Fibroblast of lung (primary cell): ENCODE results near the gene TNNC2. TPM values are rescaled to one million over a fixed set of nuclear protein-coding genes. Genes with fewer than 3 reads are reported as not detected.

Experiments
- DNase-seq, 2 donors: peaks; one replicate each; pipeline versions ENCODE4 v3.0.0 to v3.0.0-alpha.2; 2010; ENCODE audit warnings: low read depth in 2 of 2
- H2AFZ ChIP-seq: 2 replicates; pipeline ENCODE4 v1.5.1; 2012; ENCODE audit warnings: low read length, control low read depth, inconsistent platforms
- H3K27ac ChIP-seq: 2 replicates; pipeline ENCODE4 v1.5.1; 2011; ENCODE audit warnings: low read length, control low read depth; ENCODE audit not compliant: insufficient read depth
- H3K27me3 ChIP-seq: 2 replicates; pipeline ENCODE4 v1.5.1; 2011; ENCODE audit warnings: mild to moderate bottlenecking, low read length; ENCODE audit not compliant: control insufficient read depth, insufficient read depth
- H3K36me3 ChIP-seq: 2 replicates; pipeline ENCODE4 v1.5.1; 2011; ENCODE audit warnings: low read length; ENCODE audit not compliant: control insufficient read depth, insufficient read depth
- H3K4me1 ChIP-seq: 2 replicates; pipeline ENCODE4 v1.5.1; 2011; ENCODE audit warnings: low read length; ENCODE audit not compliant: control insufficient read depth, insufficient read depth; ENCODE audit errors: extremely low read depth
- H3K4me2 ChIP-seq: 2 replicates; pipeline ENCODE4 v1.5.1; 2011; ENCODE audit warnings: low read length, control low read depth; ENCODE audit not compliant: insufficient read depth; ENCODE audit errors: extremely low read depth
- H3K4me3 ChIP-seq, 4 experiments: fragments of 200-600 bp in 1 of 4; sonication (generic) in 1 of 4; replicated peaks in 1 of 4; 2 replicates each; pipeline ENCODE4 v1.5.1; 2011 to 2016; ENCODE audit warnings: low read length in 4 of 4, low read depth in 3 of 4, mild to moderate bottlenecking in 3 of 4, control low read depth in 2 of 4, inconsistent platforms in 1 of 4, mixed read lengths in 1 of 4; ENCODE audit not compliant: insufficient read depth in 1 of 4; ENCODE audit errors: control extremely low read depth in 1 of 4
- H3K79me2 ChIP-seq: 2 replicates; pipeline ENCODE4 v1.5.1; 2012; ENCODE audit warnings: mild to moderate bottlenecking, low read length, inconsistent platforms; ENCODE audit not compliant: control insufficient read depth, insufficient read depth
- H3K9ac ChIP-seq: 2 replicates; pipeline ENCODE4 v1.5.1; 2011; ENCODE audit warnings: mild to moderate bottlenecking, low read length, control low read depth; ENCODE audit not compliant: insufficient read depth
- H3K9me3 ChIP-seq: 2 replicates; pipeline ENCODE4 v1.5.1; 2012; ENCODE audit warnings: low read depth, low read length; ENCODE audit not compliant: control insufficient read depth, insufficient read depth
- H4K20me1 ChIP-seq: 2 replicates; pipeline ENCODE4 v1.5.1; 2011; ENCODE audit warnings: low read length; ENCODE audit not compliant: control insufficient read depth, insufficient read depth; ENCODE audit errors: extremely low read depth
- EZH2 ChIP-seq: IDR thresholded peaks from 2 replicates; pipeline ENCODE4 v1.5.1; 2012; ENCODE audit warnings: low read length, control low read depth, mild to moderate bottlenecking; ENCODE audit errors: missing control alignments
- polyA plus RNA-seq, 2 donors: library from polyadenylated mRNA; depleted of rRNA in 1 of 2; stranded (reverse) in 1 of 2; unstranded in 1 of 2; fragments of >200 nt; gene quantifications; 2 replicates each; pipeline ENCODE4 v1.2.1, GENCODE V29; 2011 to 2012; ENCODE audit warnings: missing spikeins in 1 of 2
- total RNA-seq: library from RNA; depleted of rRNA; stranded (reverse); fragments of >200 nt; gene quantifications from 2 replicates; pipeline ENCODE4 v1.2.1, GENCODE V29; 2014
- TF ChIP-seq, protein P1 (sequence below), 2 donors: IDR thresholded peaks in 1 of 2; conservative IDR thresholded peaks in 1 of 2; 1 replicate in 1 of 2; 2 replicates in 1 of 2; pipeline ENCODE4 v1.5.1; 2011 to 2012; ENCODE audit warnings: low read length in 2 of 2, control low read depth in 1 of 2, inconsistent platforms in 1 of 2, low read depth in 1 of 2, mild to moderate bottlenecking in 1 of 2

TNNC2 gene
- total and polyA plus RNA-seq, 2 donors (not counting 1 experiment from before 2014, with no cell fraction given) = 1.3 to 1.4 TPM

DNA sequence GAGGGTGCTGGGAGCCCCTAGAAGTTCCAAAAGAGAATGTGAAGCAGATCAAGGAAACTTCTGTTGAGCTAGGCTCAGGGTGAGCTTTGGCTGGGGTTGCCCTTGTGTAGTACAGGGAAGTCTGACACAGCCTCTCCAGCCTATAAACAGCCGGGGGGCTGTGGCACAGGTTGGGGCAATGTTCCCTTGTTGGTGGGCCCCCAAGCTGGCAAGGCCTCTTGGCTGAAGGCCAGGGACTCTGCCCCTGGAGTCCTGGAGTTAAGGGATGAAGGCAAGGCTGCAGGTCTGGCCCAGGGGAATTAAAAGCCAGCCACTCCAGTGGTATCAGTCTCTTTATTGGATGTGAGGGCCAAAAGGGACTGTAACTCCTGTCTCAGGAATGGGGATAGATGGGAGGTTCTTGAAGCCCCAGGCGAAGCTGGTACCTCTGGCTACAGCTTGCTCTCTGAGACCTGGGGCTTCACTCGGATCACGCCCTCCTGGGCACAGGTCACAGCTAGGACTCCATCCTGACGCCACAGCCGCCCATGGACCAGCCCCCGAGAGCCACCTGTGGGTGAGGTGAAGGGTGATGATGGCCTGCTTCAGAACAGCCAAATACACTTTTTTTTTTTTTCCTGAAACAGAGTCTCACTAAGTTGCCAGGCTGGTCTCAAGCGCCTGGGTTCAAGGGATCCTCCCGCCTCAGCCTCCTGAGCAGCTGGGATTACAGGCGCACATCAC is 14.5 kb upstream of the TNNC2 start:
- peaks cover 24% of the 10 kb centered on the region for H3K36me3 ChIP-seq

DNA sequence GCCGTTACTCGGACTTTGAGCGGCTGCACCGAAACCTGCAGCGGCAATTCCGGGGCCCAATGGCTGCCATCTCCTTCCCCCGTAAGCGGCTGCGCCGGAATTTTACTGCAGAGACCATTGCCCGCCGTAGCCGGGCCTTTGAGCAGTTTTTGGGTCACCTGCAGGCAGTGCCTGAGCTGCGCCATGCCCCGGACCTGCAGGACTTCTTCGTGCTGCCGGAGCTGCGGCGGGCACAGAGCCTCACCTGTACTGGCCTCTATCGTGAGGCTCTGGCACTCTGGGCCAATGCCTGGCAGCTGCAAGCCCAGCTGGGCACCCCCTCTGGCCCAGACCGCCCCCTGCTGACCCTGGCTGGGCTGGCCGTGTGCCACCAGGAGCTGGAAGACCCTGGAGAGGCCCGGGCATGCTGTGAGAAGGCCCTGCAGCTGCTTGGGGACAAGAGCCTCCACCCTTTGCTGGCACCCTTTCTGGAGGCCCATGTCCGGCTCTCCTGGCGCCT is 13.6 kb upstream of the TNNC2 start:
- no peak overlapping the region for H2AFZ ChIP-seq
- H3K4me3 ChIP-seq = no peak overlapping the region
- no peak overlapping the region for H3K4me2 ChIP-seq
- peaks cover 24% of the 10 kb centered on the region for H3K36me3 ChIP-seq
- H3K27ac ChIP-seq = no peak overlapping the region
- H3K79me2 ChIP-seq = peaks cover 2% of the 10 kb centered on the region
- H3K9me3 ChIP-seq = no peaks in the 10 kb centered on the region
- TF ChIP-seq, protein P1, sequence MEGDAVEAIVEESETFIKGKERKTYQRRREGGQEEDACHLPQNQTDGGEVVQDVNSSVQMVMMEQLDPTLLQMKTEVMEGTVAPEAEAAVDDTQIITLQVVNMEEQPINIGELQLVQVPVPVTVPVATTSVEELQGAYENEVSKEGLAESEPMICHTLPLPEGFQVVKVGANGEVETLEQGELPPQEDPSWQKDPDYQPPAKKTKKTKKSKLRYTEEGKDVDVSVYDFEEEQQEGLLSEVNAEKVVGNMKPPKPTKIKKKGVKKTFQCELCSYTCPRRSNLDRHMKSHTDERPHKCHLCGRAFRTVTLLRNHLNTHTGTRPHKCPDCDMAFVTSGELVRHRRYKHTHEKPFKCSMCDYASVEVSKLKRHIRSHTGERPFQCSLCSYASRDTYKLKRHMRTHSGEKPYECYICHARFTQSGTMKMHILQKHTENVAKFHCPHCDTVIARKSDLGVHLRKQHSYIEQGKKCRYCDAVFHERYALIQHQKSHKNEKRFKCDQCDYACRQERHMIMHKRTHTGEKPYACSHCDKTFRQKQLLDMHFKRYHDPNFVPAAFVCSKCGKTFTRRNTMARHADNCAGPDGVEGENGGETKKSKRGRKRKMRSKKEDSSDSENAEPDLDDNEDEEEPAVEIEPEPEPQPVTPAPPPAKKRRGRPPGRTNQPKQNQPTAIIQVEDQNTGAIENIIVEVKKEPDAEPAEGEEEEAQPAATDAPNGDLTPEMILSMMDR (conservative IDR thresholded peaks at IDR 0.05 in 1 of 2, IDR thresholded peaks at IDR 0.05 in 1 of 2; ENCODE audit: low read depth in 1 of 2, low read length in 2 of 2) = no peak
- no peak for TF ChIP-seq EZH2
- no peaks in the 10 kb centered on the region for H4K20me1 ChIP-seq
- H3K27me3 ChIP-seq = no peaks in the 10 kb centered on the region
- no peak overlapping the region for H3K9ac ChIP-seq
- peaks cover 7% of the 10 kb centered on the region for H3K4me1 ChIP-seq
- no peak for DNase-seq

More for the DNA sequence above, 14.5 kb upstream of the TNNC2 start:
- TF ChIP-seq, protein P1 (conservative IDR thresholded peaks at IDR 0.05 in 1 of 2, IDR thresholded peaks at IDR 0.05 in 1 of 2; ENCODE audit: low read depth in 1 of 2, low read length in 2 of 2) = no peak
- no peak for TF ChIP-seq EZH2
- no peaks in the 10 kb centered on the region for H3K27me3 ChIP-seq
- H3K9ac ChIP-seq = no peak overlapping the region
- no peak overlapping the region for H3K4me2 ChIP-seq
- no peak overlapping the region for H3K4me3 ChIP-seq
- H3K79me2 ChIP-seq = peaks cover 1% of the 10 kb centered on the region
- peaks cover 2% of the 10 kb centered on the region for H3K4me1 ChIP-seq
- no peaks in the 10 kb centered on the region for H3K9me3 ChIP-seq
- no peak overlapping the region for H2AFZ ChIP-seq
- no peak for DNase-seq
- H3K27ac ChIP-seq = peak overlapping the region; percentile 3
- H4K20me1 ChIP-seq = no peaks in the 10 kb centered on the region

DNA sequence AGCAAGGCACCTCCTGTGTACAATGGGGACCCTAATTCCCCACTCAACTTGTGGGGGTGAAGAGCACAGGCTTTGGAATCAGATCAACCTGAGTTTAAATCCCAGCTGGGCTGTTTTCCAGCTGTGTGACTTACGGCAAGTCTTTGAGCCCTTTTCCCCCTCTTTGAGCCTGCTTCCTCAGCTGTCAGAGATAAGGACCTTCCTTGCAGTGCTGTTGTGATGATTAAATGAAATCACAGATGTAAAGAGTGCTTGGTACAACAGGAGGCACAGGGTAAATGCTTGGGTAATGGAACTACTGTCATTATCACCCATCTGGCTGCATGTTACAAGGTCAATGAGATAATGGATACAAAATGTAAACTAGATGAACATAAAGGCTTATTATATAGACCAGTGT is 9.7 kb upstream of the TNNC2 start:
- H3K27me3 ChIP-seq = no peaks in the 10 kb centered on the region
- no peaks in the 10 kb centered on the region for H4K20me1 ChIP-seq
- H3K9me3 ChIP-seq = no peaks in the 10 kb centered on the region
- no peak overlapping the region for H2AFZ ChIP-seq
- H3K79me2 ChIP-seq = peaks cover 17% of the 10 kb centered on the region
- no peak overlapping the region for H3K9ac ChIP-seq
- peak overlapping the region; percentile 1 for H3K27ac ChIP-seq
- peak overlapping the region; percentile 20 for H3K4me2 ChIP-seq
- DNase-seq = peak; percentile 35 to 42
- no peak for TF ChIP-seq EZH2
- TF ChIP-seq, protein P1 (conservative IDR thresholded peaks at IDR 0.05 in 1 of 2, IDR thresholded peaks at IDR 0.05 in 1 of 2; ENCODE audit: low read depth in 1 of 2, low read length in 2 of 2) = no peak
- H3K4me1 ChIP-seq = peaks cover 21% of the 10 kb centered on the region
- H3K4me3 ChIP-seq = peak overlapping the region in 2 of 4 experiments; percentile 20 to 49
- peaks cover 13% of the 10 kb centered on the region for H3K36me3 ChIP-seq
